ENCODE results near the gene GGT6.
"Not testable (repeated sequence)": the region's sequence is repeated elsewhere in the genome, so short reads cannot be mapped to it uniquely, and the experiment has no call there.

GGT6 gene

GRCh38 chr17:4599505-4600281 lies 39.3 kb upstream of the GGT6 start:
- Histone ChIP-seq H3K9ac (ENCODE audit: low read length) (peak overlapping the region; percentile 0), H3K4me1 (ENCODE audit: control insufficient read depth, insufficient read depth, low read length) (peaks cover 45% of the 10 kb centered on the region), H3K27me3 (ENCODE audit: control insufficient read depth, insufficient read depth, low read length) (no peaks in the 10 kb centered on the region; the same call in 1 of the 2 replicates), H3K4me3 (ENCODE audit: low read depth, low read length) (peak overlapping the region; percentile 22; the same call in 1 of the 2 replicates), H3K27ac (ENCODE audit: low read depth, low read length) (no peak overlapping the region; the same call in 1 of the 2 replicates), H3K36me3 (ENCODE audit: control insufficient read depth, insufficient read depth, low read length) (no peaks in the 10 kb centered on the region), H3K9me3 (ENCODE audit: control insufficient read depth, insufficient read depth, low read depth, low read length) (no peaks in the 10 kb centered on the region)

- H3K36me3 ChIP-seq (ENCODE audit: control insufficient read depth, insufficient read depth, low read length): no peaks in the 10 kb centered on the region
- H3K9me3 ChIP-seq (ENCODE audit: control insufficient read depth, insufficient read depth, low read depth, low read length): no peaks in the 10 kb centered on the region
- H3K4me1 ChIP-seq (ENCODE audit: control insufficient read depth, insufficient read depth, low read length): peaks cover 40% of the 10 kb centered on the region
- H3K9ac ChIP-seq (ENCODE audit: low read length): no peak overlapping the region
- no peak overlapping the region for H3K4me3 ChIP-seq (ENCODE audit: low read depth, low read length)
- no peak overlapping the region for H3K27ac ChIP-seq (ENCODE audit: low read depth, low read length)
- no peaks in the 10 kb centered on the region; the same call in 1 of the 2 replicates for H3K27me3 ChIP-seq (ENCODE audit: control insufficient read depth, insufficient read depth, low read length)
These were observed 38.6 kb upstream of the GGT6 start for GRCh38 chr17:4598776-4599504.

GRCh38 chr17:4597975-4598374 lies 37.6 kb upstream of the GGT6 start:
- Histone ChIP-seq H3K9ac (ENCODE audit: low read length) (no peak overlapping the region), H3K36me3 (ENCODE audit: control insufficient read depth, insufficient read depth, low read length) (no peaks in the 10 kb centered on the region), H3K27me3 (ENCODE audit: control insufficient read depth, insufficient read depth, low read length) (no peaks in the 10 kb centered on the region; the same call in 1 of the 2 replicates), H3K4me1 (ENCODE audit: control insufficient read depth, insufficient read depth, low read length) (peaks cover 40% of the 10 kb centered on the region), H3K4me3 (ENCODE audit: low read depth, low read length) (no peak overlapping the region), H3K27ac (ENCODE audit: low read depth, low read length) (no peak overlapping the region), H3K9me3 (ENCODE audit: control insufficient read depth, insufficient read depth, low read depth, low read length) (no peaks in the 10 kb centered on the region)

- H3K27me3 ChIP-seq (ENCODE audit: control insufficient read depth, insufficient read depth, low read length): no peaks in the 10 kb centered on the region; the same call in 1 of the 2 replicates
- no peaks in the 10 kb centered on the region for H3K36me3 ChIP-seq (ENCODE audit: control insufficient read depth, insufficient read depth, low read length)
- H3K9ac ChIP-seq (ENCODE audit: low read length): no peak overlapping the region
- H3K4me3 ChIP-seq (ENCODE audit: low read depth, low read length): no peak overlapping the region
- H3K9me3 ChIP-seq (ENCODE audit: control insufficient read depth, insufficient read depth, low read depth, low read length): no peaks in the 10 kb centered on the region
- H3K27ac ChIP-seq (ENCODE audit: low read depth, low read length): no peak overlapping the region
- H3K4me1 ChIP-seq (ENCODE audit: control insufficient read depth, insufficient read depth, low read length): peaks cover 41% of the 10 kb centered on the region
These were observed 36.4 kb upstream of the GGT6 start for GRCh38 chr17:4596636-4597380.

GRCh38 chr17:4595685-4596342 lies 35.4 kb upstream of the GGT6 start:
- H3K27me3 ChIP-seq (ENCODE audit: control insufficient read depth, insufficient read depth, low read length); H3K4me3 ChIP-seq (ENCODE audit: low read depth, low read length); H3K9ac ChIP-seq (ENCODE audit: low read length); H3K36me3 ChIP-seq (ENCODE audit: control insufficient read depth, insufficient read depth, low read length); H3K9me3 ChIP-seq (ENCODE audit: control insufficient read depth, insufficient read depth, low read depth, low read length); H3K27ac ChIP-seq (ENCODE audit: low read depth, low read length): not testable (repeated sequence)
- H3K4me1 ChIP-seq (ENCODE audit: control insufficient read depth, insufficient read depth, low read length): peaks cover 40% of the 10 kb centered on the region

- Histone ChIP-seq H3K27ac (ENCODE audit: low read depth, low read length) (no peak overlapping the region), H3K9ac (ENCODE audit: low read length) (no peak overlapping the region), H3K4me3 (ENCODE audit: low read depth, low read length) (no peak overlapping the region), H3K36me3 (ENCODE audit: control insufficient read depth, insufficient read depth, low read length) (no peaks in the 10 kb centered on the region), H3K27me3 (ENCODE audit: control insufficient read depth, insufficient read depth, low read length) (peaks cover 6% of the 10 kb centered on the region; the same call in 1 of the 2 replicates), H3K9me3 (ENCODE audit: control insufficient read depth, insufficient read depth, low read depth, low read length) (no peaks in the 10 kb centered on the region), H3K4me1 (ENCODE audit: control insufficient read depth, insufficient read depth, low read length) (peaks cover 33% of the 10 kb centered on the region)
These were observed 34.7 kb upstream of the GGT6 start for GRCh38 chr17:4594931-4595684.

- Histone ChIP-seq H3K4me1 (ENCODE audit: control insufficient read depth, insufficient read depth, low read length) (peaks cover 26% of the 10 kb centered on the region), H3K9ac (ENCODE audit: low read length) (no peak overlapping the region), H3K27me3 (ENCODE audit: control insufficient read depth, insufficient read depth, low read length) (peaks cover 6% of the 10 kb centered on the region; the same call in 1 of the 2 replicates), H3K4me3 (ENCODE audit: low read depth, low read length) (no peak overlapping the region), H3K27ac (ENCODE audit: low read depth, low read length) (no peak overlapping the region), H3K36me3 (ENCODE audit: control insufficient read depth, insufficient read depth, low read length) (no peaks in the 10 kb centered on the region), H3K9me3 (ENCODE audit: control insufficient read depth, insufficient read depth, low read depth, low read length) (no peaks in the 10 kb centered on the region)
These were observed 34.0 kb upstream of the GGT6 start for GRCh38 chr17:4594406-4594805.

GRCh38 chr17:4593021-4593421 lies 32.6 kb upstream of the GGT6 start:
- H3K27me3 ChIP-seq (ENCODE audit: control insufficient read depth, insufficient read depth, low read length): peaks cover 6% of the 10 kb centered on the region; the same call in 1 of the 2 replicates
- H3K36me3 ChIP-seq (ENCODE audit: control insufficient read depth, insufficient read depth, low read length): no peaks in the 10 kb centered on the region
- H3K4me3 ChIP-seq (ENCODE audit: low read depth, low read length): no peak overlapping the region
- no peak overlapping the region for H3K27ac ChIP-seq (ENCODE audit: low read depth, low read length)
- H3K9ac ChIP-seq (ENCODE audit: low read length): no peak overlapping the region
- peaks cover 23% of the 10 kb centered on the region for H3K4me1 ChIP-seq (ENCODE audit: control insufficient read depth, insufficient read depth, low read length)
- H3K9me3 ChIP-seq (ENCODE audit: control insufficient read depth, insufficient read depth, low read depth, low read length): no peaks in the 10 kb centered on the region

GRCh38 chr17:4592240-4593005 lies 32.0 kb upstream of the GGT6 start:
- H3K27ac ChIP-seq (ENCODE audit: low read depth, low read length): no peak overlapping the region
- H3K9ac ChIP-seq (ENCODE audit: low read length): no peak overlapping the region
- H3K36me3 ChIP-seq (ENCODE audit: control insufficient read depth, insufficient read depth, low read length): no peaks in the 10 kb centered on the region
- no peaks in the 10 kb centered on the region for H3K9me3 ChIP-seq (ENCODE audit: control insufficient read depth, insufficient read depth, low read depth, low read length)
- peaks cover 8% of the 10 kb centered on the region for H3K27me3 ChIP-seq (ENCODE audit: control insufficient read depth, insufficient read depth, low read length)
- H3K4me1 ChIP-seq (ENCODE audit: control insufficient read depth, insufficient read depth, low read length): peaks cover 19% of the 10 kb centered on the region
- no peak overlapping the region for H3K4me3 ChIP-seq (ENCODE audit: low read depth, low read length)
